SK-N-SH (cell line): ENCODE data around the gene TCF19. TPM values are rescaled to one million over a fixed set of nuclear protein-coding genes. Genes with fewer than 3 reads are reported as not detected.
A peak's percentile ranks its signal among the peaks of the same experiment; 100 is the strongest.

Experiments
- CTCF ChIA-PET: fragments of 300-600, 350-600 bp; formaldehyde crosslinking; extraction: SDS; loops from one replicate; lab custom pipeline; 2021; lab: Yijun Ruan, JAX
- POLR2A ChIA-PET: fragments of 350-600 bp; sonication (Branson Sonifier 250); formaldehyde crosslinking; extraction: SDS; loops from one replicate; lab custom pipeline; 2020; ENCODE audit warnings: antibody characterized with exemption, inconsistent platforms; lab: Yijun Ruan, JAX
- DNase-seq: peaks from one replicate; pipeline ENCODE4 v3.0.0; 2012
- H2AFZ ChIP-seq: fragments of 200-600 bp; sonication (generic); 2 replicates; pipeline ENCODE4 v1.8.1; 2016; ENCODE audit warnings: antibody characterized with exemption, mild to moderate bottlenecking, low read depth
- H3F3A ChIP-seq: fragments of 200-600 bp; sonication (generic); replicated peaks from 2 replicates; pipeline ENCODE3; 2016; ENCODE audit warnings: antibody characterized with exemption, mild to moderate bottlenecking; ENCODE audit not compliant: insufficient read depth
- H3K27ac ChIP-seq, 2 experiments: fragments of 200-500 bp in 1 of 2; fragments of 200-600 bp in 1 of 2; sonication (Bioruptor generic) in 1 of 2; sonication (generic), shearing (Covaris generic) in 1 of 2; 2 replicates each; pipeline versions ENCODE4 v1.5.1 to v1.6.1; 2014 to 2016; ENCODE audit warnings: low read depth in 2 of 2, inconsistent platforms in 1 of 2, low read length in 1 of 2, mild to moderate bottlenecking in 1 of 2, mixed read lengths in 1 of 2
- H3K27me3 ChIP-seq: fragments of 200-600 bp; sonication (generic), shearing (Covaris generic); 2 replicates; pipeline ENCODE4 v1.6.1; 2016; ENCODE audit warnings: mixed run types; ENCODE audit not compliant: insufficient read depth
- H3K36me3 ChIP-seq, 2 experiments: fragments of 200-500 bp in 1 of 2; fragments of 200-600 bp in 1 of 2; sonication (Bioruptor generic) in 1 of 2; sonication (generic) in 1 of 2; replicated peaks in 1 of 2; 2 replicates each; pipeline versions ENCODE3 to v1.5.1; 2014 to 2016; ENCODE audit warnings: low read length in 1 of 2, mild to moderate bottlenecking in 1 of 2; ENCODE audit not compliant: insufficient read depth in 2 of 2, control insufficient read depth in 1 of 2
- H3K4me1 ChIP-seq, 2 experiments: fragments of 200-500 bp in 1 of 2; fragments of 200-600 bp in 1 of 2; sonication (Bioruptor generic) in 1 of 2; sonication (generic), shearing (Covaris generic) in 1 of 2; 2 replicates each; pipeline versions ENCODE4 v1.5.1 to v1.6.1; 2014 to 2016; ENCODE audit warnings: low read depth in 1 of 2, low read length in 1 of 2, mixed run types in 1 of 2; ENCODE audit not compliant: insufficient read depth in 2 of 2, control insufficient read depth in 1 of 2
- H3K4me2 ChIP-seq: fragments of 200-600 bp; sonication (generic), shearing (Covaris generic); 2 replicates; pipeline ENCODE4 v1.6.1; 2017; ENCODE audit warnings: mixed run types
- H3K4me3 ChIP-seq, 2 experiments: fragments of 200-500 bp in 1 of 2; fragments of 200-600 bp in 1 of 2; sonication (Bioruptor generic) in 1 of 2; sonication (generic), shearing (Covaris generic) in 1 of 2; 2 replicates each; pipeline versions ENCODE4 v1.5.1 to v1.8.1; 2014 to 2016; ENCODE audit warnings: low read depth in 2 of 2, inconsistent platforms in 1 of 2, low read length in 1 of 2, mild to moderate bottlenecking in 1 of 2, mixed read lengths in 1 of 2, moderate library complexity in 1 of 2
- H3K79me2 ChIP-seq: fragments of 200-600 bp; sonication (generic); 2 replicates; pipeline ENCODE4 v1.8.1; 2017; ENCODE audit warnings: mild to moderate bottlenecking; ENCODE audit not compliant: insufficient read depth
- H3K9ac ChIP-seq: fragments of 200-600 bp; sonication (generic); 2 replicates; pipeline ENCODE4 v1.6.1; 2017; ENCODE audit warnings: mixed run types
- H3K9me2 ChIP-seq: fragments of 200-600 bp; sonication (generic); 2 replicates; pipeline ENCODE4 v1.6.1; 2017; ENCODE audit warnings: mixed run types
- H3K9me3 ChIP-seq: fragments of 200-600 bp; sonication (generic); 2 replicates; pipeline ENCODE4 v1.6.1; 2017; ENCODE audit warnings: mixed run types, mild to moderate bottlenecking, moderate library complexity
- H4K20me1 ChIP-seq: fragments of 200-600 bp; sonication (generic); 2 replicates; pipeline ENCODE4 v1.6.1; 2017; ENCODE audit warnings: mild to moderate bottlenecking, mixed run types; ENCODE audit not compliant: insufficient read depth
- EP300 ChIP-seq, 2 experiments: IDR thresholded peaks; 2 replicates each; pipeline versions ENCODE4 v1.4.0 to v1.6.1; 2012; ENCODE audit warnings: borderline replicate concordance in 1 of 2, low read depth in 1 of 2, low read length in 1 of 2
- FOSL2 ChIP-seq: IDR thresholded peaks from 2 replicates; pipeline ENCODE4 v1.4.0; 2012; ENCODE audit warnings: low read depth, mild to moderate bottlenecking, moderate library complexity, borderline replicate concordance
- GATA2 ChIP-seq: sonication (generic); formaldehyde crosslinking; IDR thresholded peaks from 2 replicates; pipeline ENCODE4 v1.5.0; 2020; ENCODE audit warnings: mild to moderate bottlenecking, missing genetic modification reagents
- JUND ChIP-seq: IDR thresholded peaks from 2 replicates; pipeline ENCODE4 v1.4.0; 2012
- NFIC ChIP-seq: IDR thresholded peaks from 2 replicates; pipeline ENCODE4 v1.4.0; 2012; ENCODE audit warnings: borderline replicate concordance
- POLR2AphosphoS5 ChIP-seq: IDR thresholded peaks from 2 replicates; pipeline ENCODE4 v1.6.1; 2012; ENCODE audit warnings: low read depth, low read length
- RAD21 ChIP-seq: IDR thresholded peaks from 2 replicates; pipeline ENCODE4 v1.6.1; 2012; ENCODE audit warnings: mild to moderate bottlenecking, low read length
- RFX5 ChIP-seq: IDR thresholded peaks from 2 replicates; pipeline ENCODE4 v1.6.1; 2012; ENCODE audit warnings: mild to moderate bottlenecking, improper control_type of control experiment, low read length
- SMC3 ChIP-seq: IDR thresholded peaks from 2 replicates; pipeline ENCODE4 v1.6.1; 2012; ENCODE audit warnings: low read depth, low read length, improper control_type of control experiment
- TAF1 ChIP-seq: IDR thresholded peaks from 2 replicates; pipeline ENCODE4 v1.6.1; 2012; ENCODE audit warnings: low read depth, mild to moderate bottlenecking, low read length, moderate library complexity, borderline replicate concordance
- TEAD4 ChIP-seq: IDR thresholded peaks from 2 replicates; pipeline ENCODE4 v1.4.0; 2012; ENCODE audit warnings: mild to moderate bottlenecking, borderline replicate concordance; ENCODE audit not compliant: insufficient read depth
- WGBS: methylation state at CpG from one replicate; pipeline ENCODE4 v1.1.6; 2017; ENCODE audit warnings: low lambda C conversion rate; 5-methylcytosine and 5-hydroxymethylcytosine counted together
- polyA plus RNA-seq, 3 experiments: library from polyadenylated mRNA; depleted of rRNA; stranded (reverse); fragments of >200 nt; gene quantifications; 2 replicates each; pipeline ENCODE4 v1.2.3, GENCODE V29; 2012
- TF ChIP-seq, protein P1 (sequence below): IDR thresholded peaks from 2 replicates; pipeline ENCODE4 v1.4.0; 2012; ENCODE audit warnings: low read depth, borderline replicate concordance
- TF ChIP-seq, protein P2 (sequence below): IDR thresholded peaks from 2 replicates; pipeline ENCODE4 v1.4.0; 2012; ENCODE audit warnings: low read depth
- TF ChIP-seq, protein P3 (sequence below): fragments of 150-350 bp; IDR thresholded peaks from 2 replicates; pipeline ENCODE4 v1.6.1; 2017; ENCODE audit warnings: antibody characterized with exemption, low read length, low read depth, borderline replicate concordance
- TF ChIP-seq, protein P4 (sequence below): IDR thresholded peaks from 2 replicates; pipeline ENCODE4 v1.4.0; 2012; ENCODE audit warnings: low read depth, borderline replicate concordance

Gene TCF19
- polyA plus RNA-seq, 1 of the 3 experiments (the other 2 are of a cell fraction), result 9.3 TPM

DNA sequence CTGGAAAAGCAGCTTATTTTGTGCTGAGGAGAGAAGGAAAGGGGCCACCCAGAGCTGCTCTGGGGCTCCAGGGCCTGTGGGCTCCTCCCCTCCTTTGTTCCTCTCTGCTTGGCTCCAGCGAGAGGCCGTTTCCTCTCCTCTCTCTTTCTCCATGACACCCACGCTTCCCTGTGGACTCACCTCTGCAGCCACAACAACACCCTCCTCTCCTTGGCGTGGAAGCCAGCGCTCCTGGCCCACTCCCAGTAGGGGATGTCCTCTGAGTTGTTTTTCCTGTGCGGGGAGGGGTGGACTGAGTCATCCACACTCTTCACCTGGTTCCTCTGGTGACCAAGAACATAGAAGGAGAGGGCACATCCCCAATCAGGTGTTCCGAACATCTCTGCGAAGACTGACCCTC, 33.2 kb upstream of the TCF19 start:
- 0 out of 2 replicates have a peak, but pooled peaks cover 3% of the 10 kb centered on the region for H4K20me1 ChIP-seq
- H3K4me3 ChIP-seq, result no peak overlapping the region
- 65% methylated on average over 8 of the region's 8 CpGs for WGBS
- peaks cover 3% of the 10 kb centered on the region for H3F3A ChIP-seq
- H3K9ac ChIP-seq, result no peak overlapping the region
- POLR2A ChIA-PET, result no interaction called here
- no peaks in the 10 kb centered on the region for H3K27me3 ChIP-seq
- H2AFZ ChIP-seq, result no peak overlapping the region
- peaks cover 2 to 8% of the 10 kb centered on the region in 2 experiments; a peak in 2 of 4 replicates for H3K4me1 ChIP-seq
- TF ChIP-seq FOSL2, result no peak; the same call in 1 of the 2 replicates
- TF ChIP-seq NFIC, result peak; percentile 19; the same call in 1 of the 2 replicates
- CTCF ChIA-PET, result interaction anchor here (0.9 to 1.7 kb wide), 4 partner anchors 9 to 242 kb away, joined by 3 to 6 read pairs (median 4); no protein-coding TSS in a partner anchor
- peak overlapping the region; percentile 11; the same call in 1 of the 2 replicates for H3K4me2 ChIP-seq
- H3K79me2 ChIP-seq, result no peaks in the 10 kb centered on the region; the same call in 1 of the 2 replicates
- H3K9me2 ChIP-seq, result no peaks in the 10 kb centered on the region
- H3K36me3 ChIP-seq, result no peaks in the 10 kb centered on the region
- DNase-seq, result no peak
- H3K9me3 ChIP-seq, result no peaks in the 10 kb centered on the region
- H3K27ac ChIP-seq, result no peak overlapping the region

DNA sequence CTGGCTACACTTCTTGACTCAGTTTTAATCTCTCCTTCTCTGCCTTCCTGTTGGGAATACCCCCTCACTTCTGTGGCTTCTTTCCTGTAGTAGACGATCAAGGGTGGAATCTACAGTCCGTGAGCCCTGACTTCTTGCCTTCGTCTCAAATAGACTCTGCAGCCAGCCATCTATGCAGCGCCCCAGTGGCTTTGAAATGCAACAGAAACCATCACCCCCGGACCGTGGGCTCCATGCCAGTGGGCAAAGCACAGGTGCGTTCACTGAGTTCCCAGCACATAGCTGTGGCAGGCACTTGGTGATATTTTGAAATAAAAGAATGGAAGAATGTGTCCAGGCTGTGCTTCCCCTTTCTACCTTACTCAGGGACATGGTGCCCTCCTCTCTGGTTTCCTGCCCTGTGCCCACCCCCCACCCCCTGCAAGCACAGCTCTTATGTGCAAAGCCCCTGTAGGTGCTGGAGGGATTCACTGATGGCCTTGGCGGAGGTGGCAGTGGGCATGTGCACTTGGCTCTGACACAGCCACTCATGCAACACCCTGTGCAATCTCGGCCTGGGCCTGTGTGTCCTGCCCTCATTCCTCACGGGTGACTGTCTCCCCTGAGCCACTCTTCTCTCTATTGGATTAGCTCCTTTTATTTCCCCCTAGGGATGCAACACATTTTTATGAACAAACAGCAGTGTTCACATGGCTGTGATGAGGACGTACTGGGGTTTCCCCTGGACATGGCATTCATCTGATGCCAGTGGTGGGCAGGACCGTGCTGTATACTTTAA, 32.6 kb upstream of the TCF19 start:
- H3K79me2 ChIP-seq, result no peaks in the 10 kb centered on the region; the same call in 1 of the 2 replicates
- peaks cover 2 to 8% of the 10 kb centered on the region in 2 experiments; a peak in 2 of 4 replicates for H3K4me1 ChIP-seq
- H3K4me2 ChIP-seq, result no peak overlapping the region
- ChIA-PET CTCF (interaction anchor here (1.6 to 3.8 kb wide), 3 partner anchors 12 to 241 kb away, joined by 3 to 13 read pairs (median 6); no protein-coding TSS in a partner anchor), POLR2A (no interaction called here)
- 0 out of 2 replicates have a peak, but pooled peaks cover 3% of the 10 kb centered on the region for H4K20me1 ChIP-seq
- TF ChIP-seq TAF1 (no peak), TEAD4 (no peak), EP300 (IDR thresholded peaks at IDR 0.05; ENCODE audit: borderline replicate concordance in 1 of 2, low read depth in 1 of 2, low read length in 1 of 2) (no peak), JUND (no peak), GATA2 (no peak), RAD21 (no peak), POLR2AphosphoS5 (no peak), RFX5 (no peak), SMC3 (no peak)
- TF ChIP-seq, protein P1, sequence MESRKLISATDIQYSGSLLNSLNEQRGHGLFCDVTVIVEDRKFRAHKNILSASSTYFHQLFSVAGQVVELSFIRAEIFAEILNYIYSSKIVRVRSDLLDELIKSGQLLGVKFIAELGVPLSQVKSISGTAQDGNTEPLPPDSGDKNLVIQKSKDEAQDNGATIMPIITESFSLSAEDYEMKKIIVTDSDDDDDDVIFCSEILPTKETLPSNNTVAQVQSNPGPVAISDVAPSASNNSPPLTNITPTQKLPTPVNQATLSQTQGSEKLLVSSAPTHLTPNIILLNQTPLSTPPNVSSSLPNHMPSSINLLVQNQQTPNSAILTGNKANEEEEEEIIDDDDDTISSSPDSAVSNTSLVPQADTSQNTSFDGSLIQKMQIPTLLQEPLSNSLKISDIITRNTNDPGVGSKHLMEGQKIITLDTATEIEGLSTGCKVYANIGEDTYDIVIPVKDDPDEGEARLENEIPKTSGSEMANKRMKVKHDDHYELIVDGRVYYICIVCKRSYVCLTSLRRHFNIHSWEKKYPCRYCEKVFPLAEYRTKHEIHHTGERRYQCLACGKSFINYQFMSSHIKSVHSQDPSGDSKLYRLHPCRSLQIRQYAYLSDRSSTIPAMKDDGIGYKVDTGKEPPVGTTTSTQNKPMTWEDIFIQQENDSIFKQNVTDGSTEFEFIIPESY, result no peak
- TF ChIP-seq, protein P2, sequence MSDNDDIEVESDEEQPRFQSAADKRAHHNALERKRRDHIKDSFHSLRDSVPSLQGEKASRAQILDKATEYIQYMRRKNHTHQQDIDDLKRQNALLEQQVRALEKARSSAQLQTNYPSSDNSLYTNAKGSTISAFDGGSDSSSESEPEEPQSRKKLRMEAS, result no peak
- TF ChIP-seq, protein P3, sequence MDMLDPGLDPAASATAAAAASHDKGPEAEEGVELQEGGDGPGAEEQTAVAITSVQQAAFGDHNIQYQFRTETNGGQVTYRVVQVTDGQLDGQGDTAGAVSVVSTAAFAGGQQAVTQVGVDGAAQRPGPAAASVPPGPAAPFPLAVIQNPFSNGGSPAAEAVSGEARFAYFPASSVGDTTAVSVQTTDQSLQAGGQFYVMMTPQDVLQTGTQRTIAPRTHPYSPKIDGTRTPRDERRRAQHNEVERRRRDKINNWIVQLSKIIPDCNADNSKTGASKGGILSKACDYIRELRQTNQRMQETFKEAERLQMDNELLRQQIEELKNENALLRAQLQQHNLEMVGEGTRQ, result no peak
- TF ChIP-seq, protein P4, sequence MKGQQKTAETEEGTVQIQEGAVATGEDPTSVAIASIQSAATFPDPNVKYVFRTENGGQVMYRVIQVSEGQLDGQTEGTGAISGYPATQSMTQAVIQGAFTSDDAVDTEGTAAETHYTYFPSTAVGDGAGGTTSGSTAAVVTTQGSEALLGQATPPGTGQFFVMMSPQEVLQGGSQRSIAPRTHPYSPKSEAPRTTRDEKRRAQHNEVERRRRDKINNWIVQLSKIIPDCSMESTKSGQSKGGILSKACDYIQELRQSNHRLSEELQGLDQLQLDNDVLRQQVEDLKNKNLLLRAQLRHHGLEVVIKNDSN, result no peak
- H3K9me3 ChIP-seq, result no peaks in the 10 kb centered on the region
- DNase-seq, result no peak
- no peaks in the 10 kb centered on the region for H3K9me2 ChIP-seq
- H3K4me3 ChIP-seq, result no peak overlapping the region
- H3K27me3 ChIP-seq, result no peaks in the 10 kb centered on the region
- no peak overlapping the region for H3K27ac ChIP-seq
- WGBS, result 43% methylated on average over 11 of the region's 12 CpGs
- H3K36me3 ChIP-seq, result no peaks in the 10 kb centered on the region
- peaks cover 3% of the 10 kb centered on the region for H3F3A ChIP-seq
- H2AFZ ChIP-seq, result no peak overlapping the region
- H3K9ac ChIP-seq, result no peak overlapping the region
